ENCODE results near the gene ARHGAP22.

GRCh38 chr10:48399056-48399541 lies 205.8 kb downstream of the ARHGAP22 start:
- TF ChIP-seq CTCF (conservative IDR thresholded peaks at IDR 0.05; ENCODE audit: low read depth in 2 of 2) (no peak), CREB1 (CRISPR knock-in tag; IDR thresholded peaks at IDR 0.05; ENCODE audit: low read depth) (no peak), POLR2AphosphoS5 (IDR thresholded peaks at IDR 0.05; ENCODE audit: low read depth) (no peak), EZH2 (IDR thresholded peaks at IDR 0.05; ENCODE audit: low read depth, unreplicated experiment) (no peak), ETS1 (IDR thresholded peaks at IDR 0.05) (no peak), JUNB (IDR thresholded peaks at IDR 0.05; ENCODE audit: unreplicated experiment) (no peak)

Data from GM23338 (cell line).